GM23248 (cell line): ENCODE data around the gene SH2D4B. TPM values are rescaled to one million over a fixed set of nuclear protein-coding genes. Genes with fewer than 3 reads are reported as not detected.

Source experiments
- DNase-seq: peaks from one replicate; pipeline ENCODE4 v3.0.0-alpha.2; 2015
- H2AFZ ChIP-seq: fragments of 200-600 bp; sonication (generic); 2 replicates; pipeline ENCODE4 v1.6.1; 2016; ENCODE audit warnings: antibody characterized with exemption
- H3F3A ChIP-seq: fragments of 200-600 bp; sonication (generic); 2 replicates; pipeline ENCODE4 v1.6.1; 2016; ENCODE audit warnings: mild to moderate bottlenecking, antibody characterized with exemption, mixed run types; ENCODE audit not compliant: insufficient read depth
- H3K27ac ChIP-seq: fragments of 200-600 bp; sonication (generic); 2 replicates; pipeline ENCODE4 v1.5.1; 2016; ENCODE audit warnings: mild to moderate bottlenecking
- H3K27me3 ChIP-seq: fragments of 200-600 bp; sonication (generic); replicated peaks from 2 replicates; pipeline ENCODE4 v1.6.1; 2016; ENCODE audit warnings: mild to moderate bottlenecking; ENCODE audit not compliant: insufficient read depth
- H3K36me3 ChIP-seq: fragments of 200-600 bp; sonication (generic); 2 replicates; pipeline ENCODE4 v1.6.1; 2016; ENCODE audit warnings: low read depth, mild to moderate bottlenecking
- H3K4me1 ChIP-seq: fragments of 200-600 bp; sonication (generic); 2 replicates; pipeline ENCODE4 v1.6.1; 2016; ENCODE audit warnings: mild to moderate bottlenecking; ENCODE audit not compliant: insufficient read depth
- H3K4me2 ChIP-seq: fragments of 200-600 bp; sonication (generic); one replicate; pipeline ENCODE4 v1.6.1; 2016; ENCODE audit warnings: mild to moderate bottlenecking; ENCODE audit not compliant: unreplicated experiment
- H3K4me3 ChIP-seq: fragments of 200-600 bp; sonication (generic); 2 replicates; pipeline ENCODE4 v1.5.1; 2016; ENCODE audit warnings: mild to moderate bottlenecking
- H3K79me2 ChIP-seq: fragments of 200-600 bp; sonication (generic); 2 replicates; pipeline ENCODE4 v1.6.1; 2016; ENCODE audit warnings: mild to moderate bottlenecking; ENCODE audit not compliant: insufficient read depth
- H3K9ac ChIP-seq: fragments of 200-600 bp; sonication (generic); 2 replicates; pipeline ENCODE4 v1.6.1; 2016; ENCODE audit warnings: mild to moderate bottlenecking
- H3K9me2 ChIP-seq: fragments of 200-600 bp; sonication (generic); 2 replicates; pipeline ENCODE4 v1.6.1; 2016; ENCODE audit warnings: mixed run types, mild to moderate bottlenecking, moderate library complexity; ENCODE audit not compliant: insufficient read depth
- H3K9me3 ChIP-seq: fragments of 200-600 bp; sonication (generic); one replicate; pipeline ENCODE4 v1.6.1; 2017; ENCODE audit warnings: low read depth
- H4K20me1 ChIP-seq: fragments of 200-600 bp; sonication (generic); 2 replicates; pipeline ENCODE4 v1.6.0; 2016; ENCODE audit not compliant: insufficient read depth
- EZH2 ChIP-seq: fragments of 200-600 bp; sonication (generic); IDR thresholded peaks from 2 replicates; pipeline ENCODE4 v1.6.1; 2018; ENCODE audit warnings: antibody characterized with exemption, mild to moderate bottlenecking; ENCODE audit not compliant: insufficient read depth, poor library complexity, severe bottlenecking
- EZH2phosphoT487 ChIP-seq: fragments of 200-600 bp; sonication (generic); IDR thresholded peaks from 2 replicates; pipeline ENCODE4 v1.6.1; 2018; ENCODE audit warnings: antibody characterized with exemption, moderate library complexity, mild to moderate bottlenecking, low read depth; ENCODE audit not compliant: insufficient read depth
- WGBS, 2 experiments: methylation state at CpG; one replicate each; pipeline ENCODE4 v1.1.6; 2015 to 2017; ENCODE audit warnings: low lambda C conversion rate in 2 of 2, low coverage in 1 of 2; ENCODE audit errors: missing lambda C conversion rate in 2 of 2; 5-methylcytosine and 5-hydroxymethylcytosine counted together
- in situ Hi-C: fragments of 300-500 bp; cut with MboI; formaldehyde crosslinking; loops from 2 replicates; pipeline ENCODE4 v1.15.0; 2020
- polyA plus RNA-seq: library from polyadenylated mRNA; unstranded; fragments of >200 nt; fragmentation: Nextera tagmentation; extraction: Ambion mirVana; gene quantifications from 2 replicates; pipeline ENCODE4 v1.2.1, GENCODE V29; 2016
- total RNA-seq: library from RNA; depleted of rRNA; stranded (reverse); fragments of >200 nt; shearing (Covaris generic); gene quantifications from 2 replicates; pipeline ENCODE4 v1.2.3, GENCODE V29; 2014

The SH2D4B gene
- total and polyA plus RNA-seq, 2 experiments from 2014 or later: not detected

GRCh38 chr10:80498078-80498832 lies 39.4 kb upstream of the SH2D4B start:
- H3K4me2 ChIP-seq: peak overlapping the region; percentile 36
- in situ Hi-C loops: no loop called here
- no peaks in the 10 kb centered on the region for H3K27me3 ChIP-seq
- no peak overlapping the region for H3K4me3 ChIP-seq
- TF ChIP-seq EZH2: no peak
- no peak for TF ChIP-seq EZH2phosphoT487
- no peaks in the 10 kb centered on the region for H3K36me3 ChIP-seq
- 34 to 52% methylated on average over 7 to 8 of the region's 8 CpGs for WGBS, 2 experiments
- peak overlapping the region; percentile 58; the same call in 1 of the 2 replicates for H3K9ac ChIP-seq
- no peaks in the 10 kb centered on the region for H3K9me3 ChIP-seq
- peak overlapping the region; percentile 71 for H3K27ac ChIP-seq
- H3F3A ChIP-seq: peaks cover 42% of the 10 kb centered on the region
- no peak overlapping the region for H2AFZ ChIP-seq
- DNase-seq: peak; percentile 7
- H3K9me2 ChIP-seq: no peaks in the 10 kb centered on the region
- no peaks in the 10 kb centered on the region for H4K20me1 ChIP-seq
- peaks cover 44% of the 10 kb centered on the region for H3K4me1 ChIP-seq
- peaks cover 65% of the 10 kb centered on the region for H3K79me2 ChIP-seq

GRCh38 chr10:80498833-80499741 lies 38.6 kb upstream of the SH2D4B start:
- TF ChIP-seq EZH2 (no peak), EZH2phosphoT487 (no peak)
- Histone ChIP-seq H3K4me1 (peaks cover 37% of the 10 kb centered on the region), H3K9me2 (no peaks in the 10 kb centered on the region), H3F3A (peaks cover 36% of the 10 kb centered on the region), H3K4me3 (no peak overlapping the region), H3K9me3 (no peaks in the 10 kb centered on the region), H4K20me1 (no peaks in the 10 kb centered on the region), H3K36me3 (no peaks in the 10 kb centered on the region), H3K4me2 (peak overlapping the region; percentile 36), H3K9ac (peak overlapping the region; percentile 58; the same call in 1 of the 2 replicates), H2AFZ (no peak overlapping the region), H3K27ac (peak overlapping the region; percentile 71), H3K79me2 (peaks cover 73% of the 10 kb centered on the region), H3K27me3 (no peaks in the 10 kb centered on the region)
- in situ Hi-C loops: no loop called here
- WGBS, 2 experiments: 28% methylated on average over 14 of the region's 14 CpGs
- peak; percentile 99 for DNase-seq

DNA sequence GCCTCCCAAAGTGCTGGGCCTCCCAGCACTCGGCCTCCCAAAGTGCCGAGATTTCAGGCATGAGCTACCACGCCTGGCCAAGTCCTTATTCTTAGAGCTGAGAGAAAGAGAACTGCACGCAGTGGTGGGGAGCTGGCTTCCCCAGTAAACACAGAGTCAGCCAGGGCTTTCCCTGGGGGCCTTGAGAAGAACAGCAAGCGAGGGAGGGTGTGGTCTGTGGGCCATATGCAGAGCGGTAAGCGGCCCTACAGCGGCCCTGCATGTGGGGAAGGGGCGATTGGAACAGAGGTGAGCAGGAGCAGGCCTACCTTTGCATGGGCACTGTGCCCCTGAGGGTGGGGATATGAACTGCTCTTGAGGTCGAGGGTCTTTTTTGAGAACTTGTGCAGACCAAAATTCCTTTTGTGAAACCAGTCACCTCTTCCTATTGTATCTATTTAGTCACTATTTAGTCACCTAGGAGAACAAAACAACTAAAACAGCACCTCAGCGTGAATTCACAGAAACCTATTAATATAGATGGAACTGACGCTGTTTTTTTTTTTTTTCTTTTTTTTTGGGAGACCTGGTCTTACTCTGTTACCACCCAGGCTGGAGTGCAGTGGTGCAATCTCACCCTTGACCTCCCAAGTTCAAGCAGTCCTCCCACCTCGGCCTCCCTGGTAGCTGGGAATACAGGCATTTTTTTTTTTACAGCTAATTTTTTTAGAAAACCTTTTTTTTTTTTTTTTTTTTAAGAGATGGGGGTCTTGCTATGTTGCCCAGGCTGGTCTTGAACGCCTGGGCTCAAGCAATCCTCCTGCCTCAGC lies 36.9 kb upstream of the SH2D4B start:
- TF ChIP-seq EZH2: no peak
- no peak for TF ChIP-seq EZH2phosphoT487
- no peaks in the 10 kb centered on the region for H4K20me1 ChIP-seq
- peaks cover 37% of the 10 kb centered on the region for H3K4me1 ChIP-seq
- H3K36me3 ChIP-seq: no peaks in the 10 kb centered on the region
- 95 to 96% methylated on average over 14 of the region's 14 CpGs for WGBS, 2 experiments
- peaks cover 68% of the 10 kb centered on the region for H3K79me2 ChIP-seq
- H3K27ac ChIP-seq: no peak overlapping the region
- no peak overlapping the region for H3K4me2 ChIP-seq
- H3K9ac ChIP-seq: no peak overlapping the region
- no peak for DNase-seq
- H2AFZ ChIP-seq: no peak overlapping the region
- peaks cover 32% of the 10 kb centered on the region for H3F3A ChIP-seq
- no peaks in the 10 kb centered on the region for H3K9me2 ChIP-seq
- no peaks in the 10 kb centered on the region for H3K27me3 ChIP-seq
- no peak overlapping the region for H3K4me3 ChIP-seq
- H3K9me3 ChIP-seq: no peaks in the 10 kb centered on the region
- in situ Hi-C loops: loop anchor here (5.0 kb wide), 1 partner anchor 53 kb away; no protein-coding TSS in a partner anchor
